ENCODE data around the gene CSNK1D. TPM values are rescaled to one million over a fixed set of nuclear protein-coding genes. Genes with fewer than 3 reads are reported as not detected.

The CSNK1D gene
- total and polyA plus RNA-seq, 2 experiments from 2014 or later: 35.1 to 102 TPM

DNA sequence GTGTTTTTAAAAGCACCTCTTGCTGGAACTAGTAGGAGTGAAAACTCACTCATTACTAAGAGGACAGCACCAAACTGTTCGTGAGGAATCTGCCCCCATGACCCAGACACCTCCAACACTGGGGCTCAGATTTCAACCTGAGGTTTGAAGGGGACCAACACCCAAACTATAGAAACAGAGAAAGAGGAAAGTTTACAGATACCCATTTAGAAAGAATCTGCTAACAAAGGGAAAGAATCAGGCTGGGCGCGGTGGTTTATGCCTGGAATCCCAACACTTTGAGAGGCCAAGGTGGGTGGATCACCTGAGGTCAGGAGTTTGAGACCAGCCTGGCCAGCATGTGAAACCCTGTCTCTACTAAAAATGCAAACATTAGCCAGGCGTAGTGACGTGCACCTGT, 3.4 kb upstream of the CSNK1D start:
- DNase-seq: no peak
- Histone ChIP-seq H3K4me1 (ENCODE audit: insufficient read depth) (peaks cover 3% of the 10 kb centered on the region), H3K27me3 (replicated peaks; ENCODE audit: insufficient read depth) (no peaks in the 10 kb centered on the region), H4K20me1 (ENCODE audit: insufficient read depth) (0 out of 2 replicates have a peak, but pooled peaks cover 1% of the 10 kb centered on the region), H3K79me2 (ENCODE audit: insufficient read depth) (peaks cover 11% of the 10 kb centered on the region), H3K36me3 (ENCODE audit: low read depth) (peaks cover under 1% of the 10 kb centered on the region; the same call in 1 of the 2 replicates), H2AFZ (no peak overlapping the region), H3K4me2 (ENCODE audit: unreplicated experiment) (no peak overlapping the region), H3K9ac (no peak overlapping the region), H3K9me3 (ENCODE audit: low read depth) (no peaks in the 10 kb centered on the region), H3K4me3 (no peak overlapping the region), H3K9me2 (ENCODE audit: insufficient read depth) (no peaks in the 10 kb centered on the region), H3K27ac (no peak overlapping the region), H3F3A (ENCODE audit: insufficient read depth) (no peaks in the 10 kb centered on the region)
- 89 to 90% methylated on average over 5 of the region's 5 CpGs for WGBS, 2 experiments (ENCODE audit: low coverage in 1 of 2, low lambda C conversion rate in 2 of 2, missing lambda C conversion rate in 2 of 2)
- in situ Hi-C loops (cut with MboI): no loop called here
- TF ChIP-seq EZH2 (IDR thresholded peaks at IDR 0.05; ENCODE audit: insufficient read depth, poor library complexity, severe bottlenecking) (no peak), EZH2phosphoT487 (IDR thresholded peaks at IDR 0.05; ENCODE audit: insufficient read depth, low read depth) (no peak)

GRCh38 chr17:82275326-82275725, 1.8 kb upstream of the CSNK1D start:
- no peak overlapping the region for H3K4me3 ChIP-seq
- H3K9ac ChIP-seq: no peak overlapping the region
- no peak for TF ChIP-seq EZH2phosphoT487 (IDR thresholded peaks at IDR 0.05; ENCODE audit: insufficient read depth, low read depth)
- no peak for TF ChIP-seq EZH2 (IDR thresholded peaks at IDR 0.05; ENCODE audit: insufficient read depth, poor library complexity, severe bottlenecking)
- 92 to 94% methylated on average over 14 of the region's 14 CpGs for WGBS, 2 experiments (ENCODE audit: low coverage in 1 of 2, low lambda C conversion rate in 2 of 2, missing lambda C conversion rate in 2 of 2)
- H3K27ac ChIP-seq: no peak overlapping the region
- H3K4me1 ChIP-seq (ENCODE audit: insufficient read depth): no peaks in the 10 kb centered on the region
- H3K27me3 ChIP-seq (replicated peaks; ENCODE audit: insufficient read depth): no peaks in the 10 kb centered on the region
- peaks cover 7% of the 10 kb centered on the region; the same call in 1 of the 2 replicates for H3F3A ChIP-seq (ENCODE audit: insufficient read depth)
- no peak overlapping the region for H3K4me2 ChIP-seq (ENCODE audit: unreplicated experiment)
- H3K9me3 ChIP-seq (ENCODE audit: low read depth): no peaks in the 10 kb centered on the region
- in situ Hi-C loops (cut with MboI): no loop called here
- H3K79me2 ChIP-seq (ENCODE audit: insufficient read depth): peaks cover 27% of the 10 kb centered on the region
- peaks cover 7% of the 10 kb centered on the region; the same call in 1 of the 2 replicates for H3K36me3 ChIP-seq (ENCODE audit: low read depth)
- H4K20me1 ChIP-seq (ENCODE audit: insufficient read depth): 0 out of 2 replicates have a peak, but pooled peaks cover 10% of the 10 kb centered on the region
- H2AFZ ChIP-seq: no peak overlapping the region
- no peaks in the 10 kb centered on the region for H3K9me2 ChIP-seq (ENCODE audit: insufficient read depth)
- no peak for DNase-seq

DNA sequence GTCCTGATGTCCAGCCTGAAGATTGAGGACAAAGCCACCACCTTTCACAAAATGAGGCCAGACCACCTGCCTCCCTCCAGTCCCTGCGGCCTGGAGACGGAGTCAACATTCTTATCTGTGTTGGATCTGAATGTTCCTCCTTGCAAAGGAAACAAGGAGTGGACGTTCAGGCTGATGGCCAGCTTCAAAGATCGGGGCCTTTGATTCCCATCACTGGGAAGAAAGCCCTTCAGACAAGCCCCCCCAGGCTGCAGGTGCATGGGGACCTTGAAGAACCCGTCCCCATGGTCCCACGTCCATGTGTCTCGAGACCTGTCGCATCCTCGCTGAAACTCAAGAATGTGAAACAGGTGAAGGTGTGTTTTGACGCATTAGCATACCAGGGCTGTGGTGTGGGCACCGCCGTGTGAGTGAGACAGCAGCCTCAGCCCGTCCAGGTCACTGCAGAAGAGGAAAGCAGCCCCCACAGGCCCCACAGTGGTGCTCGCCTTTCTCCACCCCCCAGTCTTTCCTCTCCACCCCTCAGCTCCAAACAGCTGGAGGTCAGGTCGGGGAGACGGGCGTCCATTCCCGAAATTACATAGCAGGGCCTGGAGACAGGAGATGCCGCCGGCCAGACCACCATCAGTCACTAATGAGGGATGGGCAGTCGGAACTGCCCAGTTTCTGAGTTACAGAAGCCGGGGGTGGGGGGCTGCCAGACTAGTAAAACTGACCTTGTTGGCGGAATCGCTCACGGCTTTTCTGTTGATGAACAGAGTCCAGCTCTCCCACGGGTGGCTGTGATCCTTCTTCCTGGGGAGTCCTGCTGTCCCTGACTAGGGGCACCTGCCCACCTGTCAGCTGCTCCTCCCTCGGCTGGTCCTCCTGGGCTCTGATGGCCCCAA, 877 bp upstream of the CSNK1D start:
- Histone ChIP-seq H3K9me3 (ENCODE audit: low read depth) (no peaks in the 10 kb centered on the region), H3F3A (ENCODE audit: insufficient read depth) (peaks cover 11% of the 10 kb centered on the region; the same call in 1 of the 2 replicates), H3K9ac (peak overlapping the region; percentile 97), H3K4me3 (peak overlapping the region; percentile 90), H3K27ac (no peak overlapping the region), H4K20me1 (ENCODE audit: insufficient read depth) (peaks cover 16% of the 10 kb centered on the region; the same call in 1 of the 2 replicates), H3K4me1 (ENCODE audit: insufficient read depth) (no peaks in the 10 kb centered on the region), H3K4me2 (ENCODE audit: unreplicated experiment) (peak overlapping the region; percentile 87), H2AFZ (peak overlapping the region; percentile 95), H3K36me3 (ENCODE audit: low read depth) (peaks cover 7% of the 10 kb centered on the region; the same call in 1 of the 2 replicates), H3K9me2 (ENCODE audit: insufficient read depth) (no peaks in the 10 kb centered on the region), H3K79me2 (ENCODE audit: insufficient read depth) (peaks cover 37% of the 10 kb centered on the region), H3K27me3 (replicated peaks; ENCODE audit: insufficient read depth) (no peaks in the 10 kb centered on the region)
- WGBS, 2 experiments (ENCODE audit: low coverage in 1 of 2, low lambda C conversion rate in 2 of 2, missing lambda C conversion rate in 2 of 2): 68 to 70% methylated on average over 27 of the region's 27 CpGs
- no peak for DNase-seq
- in situ Hi-C loops (cut with MboI): no loop called here
- TF ChIP-seq EZH2 (IDR thresholded peaks at IDR 0.05; ENCODE audit: insufficient read depth, poor library complexity, severe bottlenecking): no peak
- no peak for TF ChIP-seq EZH2phosphoT487 (IDR thresholded peaks at IDR 0.05; ENCODE audit: insufficient read depth, low read depth)

GRCh38 chr17:82272495-82273326, 789 bp downstream of the CSNK1D start:
- Histone ChIP-seq H3K9ac (peak overlapping the region; percentile 97), H3K27me3 (replicated peaks; ENCODE audit: insufficient read depth) (no peaks in the 10 kb centered on the region), H3K79me2 (ENCODE audit: insufficient read depth) (peaks cover 53% of the 10 kb centered on the region), H3K4me1 (ENCODE audit: insufficient read depth) (peaks cover 6% of the 10 kb centered on the region), H4K20me1 (ENCODE audit: insufficient read depth) (peaks cover 27% of the 10 kb centered on the region; the same call in 1 of the 2 replicates), H3K4me3 (peak overlapping the region; percentile 90), H3F3A (ENCODE audit: insufficient read depth) (peaks cover 28% of the 10 kb centered on the region), H2AFZ (peak overlapping the region; percentile 95; the same call in 1 of the 2 replicates), H3K4me2 (ENCODE audit: unreplicated experiment) (peak overlapping the region; percentile 92), H3K27ac (peak overlapping the region; percentile 87), H3K9me3 (ENCODE audit: low read depth) (no peaks in the 10 kb centered on the region), H3K9me2 (ENCODE audit: insufficient read depth) (no peaks in the 10 kb centered on the region), H3K36me3 (ENCODE audit: low read depth) (peaks cover 7% of the 10 kb centered on the region; the same call in 1 of the 2 replicates)
- WGBS, 2 experiments (ENCODE audit: low coverage in 1 of 2, low lambda C conversion rate in 2 of 2, missing lambda C conversion rate in 2 of 2): 1 to 2% methylated on average over 29 to 57 of the region's 57 CpGs
- no peak for TF ChIP-seq EZH2phosphoT487 (IDR thresholded peaks at IDR 0.05; ENCODE audit: insufficient read depth, low read depth)
- no peak for TF ChIP-seq EZH2 (IDR thresholded peaks at IDR 0.05; ENCODE audit: insufficient read depth, poor library complexity, severe bottlenecking)
- peak; percentile 50 for DNase-seq
- in situ Hi-C loops (cut with MboI): no loop called here

All from GM23248 (cell line).